ENCODE measurements around the gene GAREM2.

Gene GAREM2

DNA sequence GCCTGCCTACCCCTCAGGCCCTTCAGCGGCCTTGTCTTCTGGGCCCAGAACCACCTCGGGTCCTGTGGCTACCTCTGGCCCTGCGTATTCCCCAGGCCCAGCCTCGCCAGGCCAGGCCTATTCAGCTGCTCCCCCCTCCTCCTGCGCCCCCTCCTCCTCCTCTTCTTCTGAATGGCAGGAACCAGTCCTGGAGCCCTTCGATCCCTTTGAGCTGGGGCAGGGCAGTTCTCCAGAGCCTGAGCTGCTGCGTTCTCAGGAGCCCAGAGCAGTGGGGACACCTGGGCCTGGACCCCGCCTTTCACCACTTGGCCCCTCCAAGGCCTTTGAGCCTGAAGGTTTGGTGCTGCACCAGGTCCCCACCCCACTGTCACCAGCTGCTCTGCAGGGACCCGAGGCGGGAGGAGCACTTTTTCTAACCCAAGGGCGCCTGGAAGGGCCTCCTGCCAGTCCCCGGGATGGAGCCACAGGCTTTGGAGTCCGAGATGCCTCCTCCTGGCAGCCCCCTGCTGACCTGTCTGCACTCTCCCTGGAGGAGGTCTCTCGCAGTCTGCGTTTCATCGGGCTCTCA, 14.7 kb downstream of the GAREM2 start:
- DNase-seq (ENCODE audit: low spot score): no peak

DNA sequence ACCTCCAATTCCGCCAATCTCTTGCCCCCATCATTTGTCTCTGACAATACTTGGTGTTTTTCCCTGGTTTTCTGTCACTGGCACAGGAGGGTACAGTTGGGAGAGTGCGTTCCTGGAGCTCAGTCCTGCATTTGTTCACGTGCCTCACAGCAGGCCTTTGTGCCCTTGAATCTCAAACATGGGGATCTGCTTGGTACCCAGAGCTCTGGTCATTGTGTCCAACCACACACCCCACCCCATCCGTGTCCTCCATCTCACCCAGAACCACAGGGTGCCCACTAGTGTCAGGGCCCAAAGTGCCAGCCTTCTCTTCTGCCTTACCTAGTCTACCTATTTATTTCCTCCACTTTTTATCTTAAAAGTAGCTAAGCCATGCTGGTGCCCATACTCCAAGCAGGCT, 16.2 kb downstream of the GAREM2 start:
- no peak for DNase-seq (ENCODE audit: low spot score)

DNA sequence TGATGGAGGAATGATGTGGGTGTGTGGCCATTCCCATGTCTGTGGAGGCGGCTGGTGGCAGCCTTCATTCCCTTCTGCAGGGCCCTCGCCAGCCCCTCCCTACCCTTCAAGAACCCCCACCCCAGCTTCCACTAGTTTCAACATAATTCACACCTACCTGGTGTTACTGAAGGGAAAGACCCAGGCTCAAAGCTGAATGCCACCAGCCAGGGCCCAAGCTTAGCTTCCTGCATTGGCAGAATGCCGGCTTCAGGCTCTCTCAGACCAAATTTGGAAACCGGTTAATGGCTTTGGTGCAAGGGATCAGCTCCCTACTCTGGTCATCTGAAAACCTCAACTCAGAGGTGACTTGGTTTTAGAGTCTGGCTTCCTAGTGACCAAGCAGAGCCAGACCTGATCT, 16.9 kb downstream of the GAREM2 start:
- DNase-seq (ENCODE audit: low spot score): no peak

DNA sequence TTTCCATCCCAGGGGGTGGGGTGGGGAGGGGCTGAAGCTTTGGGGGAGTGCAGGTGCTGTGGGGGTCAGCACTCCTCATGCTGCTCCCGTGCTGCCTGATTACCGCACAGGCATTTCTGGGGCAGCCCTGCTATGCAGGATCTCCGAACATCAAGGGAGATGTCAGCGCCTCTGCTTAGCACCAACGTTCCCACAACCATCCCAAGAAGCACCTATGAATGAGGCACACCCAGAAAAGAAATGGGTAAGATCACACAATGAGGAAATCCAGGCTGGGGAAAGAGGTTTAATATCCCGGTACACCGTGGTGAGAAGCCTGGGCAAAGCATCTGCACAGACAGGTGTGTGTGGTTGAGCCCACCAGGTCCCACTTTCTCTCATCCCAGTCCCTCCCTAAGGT, 17.5 kb downstream of the GAREM2 start:
- DNase-seq (ENCODE audit: low spot score): no peak

DNA sequence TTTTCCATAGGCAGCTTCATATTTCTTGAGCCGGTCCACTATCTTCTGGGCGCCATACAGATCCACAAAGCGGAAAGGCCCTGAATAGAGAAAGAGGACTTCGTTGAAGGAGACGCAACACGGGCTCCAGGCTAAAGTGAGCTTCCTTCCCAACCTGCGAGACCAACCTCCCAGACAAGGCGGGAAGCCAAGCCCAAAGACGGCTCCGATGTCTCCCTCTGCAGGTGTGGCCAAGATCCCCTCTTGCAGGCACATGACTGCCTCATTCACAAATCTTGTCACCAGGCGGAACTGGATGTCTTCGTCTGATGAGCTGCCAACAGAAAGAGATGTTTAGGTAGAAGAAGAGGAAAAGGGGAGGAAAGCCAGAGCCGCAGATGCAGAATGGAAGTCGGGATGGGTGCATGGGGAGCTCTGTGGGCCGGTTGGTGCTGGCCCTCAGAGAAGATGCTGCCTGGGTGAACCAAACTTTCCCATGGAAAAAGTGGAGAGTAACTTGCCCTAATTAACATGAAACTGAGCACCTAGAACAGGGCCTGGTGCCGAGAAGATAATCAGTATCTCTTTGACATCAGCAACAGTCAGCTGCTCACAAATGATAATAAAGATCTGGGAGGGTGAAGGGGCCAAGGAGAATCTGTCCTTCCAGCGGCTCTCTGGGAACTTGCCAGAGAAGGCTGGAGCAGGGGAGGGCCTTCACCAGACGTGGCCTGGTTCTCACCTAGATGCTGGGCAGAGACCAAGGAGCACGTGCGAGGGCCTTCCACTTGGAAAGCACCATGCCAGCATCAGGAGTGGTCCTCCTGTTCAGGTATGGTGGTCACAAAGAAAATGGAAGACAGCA, 18.6 kb downstream of the GAREM2 start:
- no peak for DNase-seq (ENCODE audit: low spot score)

DNA sequence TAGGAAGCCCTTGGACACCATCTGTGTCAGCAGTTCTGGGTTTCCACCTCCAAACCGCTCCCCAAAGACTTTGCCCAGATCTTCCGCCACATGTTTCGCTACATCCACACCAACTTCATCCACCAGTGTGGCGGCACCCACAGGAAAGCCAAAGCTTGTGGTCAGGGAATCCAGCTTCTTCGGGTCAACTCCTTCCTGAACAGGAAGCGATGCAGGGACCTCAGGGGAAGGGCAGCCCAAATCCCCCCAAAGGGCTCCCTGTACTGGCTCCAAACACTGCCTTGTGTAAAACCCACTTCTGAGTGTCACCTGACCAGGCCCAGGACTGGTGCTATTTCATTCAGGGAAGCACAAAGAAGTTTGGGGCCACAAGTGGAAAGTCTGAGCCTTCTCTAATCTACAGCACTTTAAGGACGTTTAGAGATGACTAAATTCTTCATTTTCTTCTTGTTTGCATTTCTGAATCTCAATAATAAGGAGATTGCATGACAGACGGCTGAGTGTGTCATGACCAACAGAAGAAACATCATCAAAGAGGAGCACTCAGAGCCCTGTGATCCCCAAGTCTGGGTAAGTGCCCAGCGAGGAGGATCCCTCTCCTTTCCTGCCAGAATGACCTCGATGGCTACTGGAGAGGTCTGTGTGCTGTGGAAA, 20.8 kb downstream of the GAREM2 start:
- no peak for DNase-seq (ENCODE audit: low spot score)

DNA sequence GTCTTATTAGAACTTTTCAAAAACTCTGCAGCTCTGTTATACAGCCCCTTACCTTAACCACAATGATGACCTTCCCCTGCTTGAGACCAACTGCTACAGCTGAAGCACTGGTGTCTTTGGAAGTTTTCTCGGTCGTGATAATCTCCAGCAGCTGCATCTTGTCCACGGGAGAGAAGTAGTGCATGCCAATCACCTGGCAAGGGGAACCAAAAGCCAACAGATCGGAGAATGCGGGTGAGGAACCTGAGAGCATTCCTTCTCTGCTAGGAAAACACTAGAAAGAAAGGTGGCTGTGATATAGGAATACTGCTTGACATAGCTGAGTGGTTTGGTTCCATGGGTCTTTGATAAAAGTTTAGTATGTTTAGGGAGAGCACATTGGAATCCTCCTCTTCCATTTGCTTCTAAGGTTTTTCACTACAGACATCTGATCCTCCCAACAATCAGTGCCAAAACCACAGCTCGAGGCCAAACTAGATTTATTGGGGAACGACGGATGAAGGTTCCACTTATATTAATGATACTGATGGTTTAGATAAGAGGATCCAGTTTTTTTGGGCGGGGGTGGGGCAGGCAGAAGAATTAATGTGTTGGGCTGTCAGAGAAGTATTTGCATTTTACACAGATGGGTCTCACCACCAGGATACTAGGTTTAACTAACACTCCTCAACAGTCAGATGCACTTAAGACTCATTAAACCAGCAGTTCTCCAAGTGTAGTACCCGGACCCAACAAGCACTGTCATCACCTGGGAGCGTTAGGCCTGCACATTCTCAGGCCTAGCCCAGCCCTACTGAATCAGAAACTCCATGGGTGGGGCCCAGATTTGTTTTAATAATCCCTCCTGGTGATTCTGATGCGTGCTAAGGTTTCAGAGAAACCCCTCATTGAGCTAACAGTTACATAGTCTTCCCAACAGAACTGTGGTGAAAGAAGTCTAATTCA, 22.4 kb downstream of the GAREM2 start:
- no peak for DNase-seq (ENCODE audit: low spot score)

DNA sequence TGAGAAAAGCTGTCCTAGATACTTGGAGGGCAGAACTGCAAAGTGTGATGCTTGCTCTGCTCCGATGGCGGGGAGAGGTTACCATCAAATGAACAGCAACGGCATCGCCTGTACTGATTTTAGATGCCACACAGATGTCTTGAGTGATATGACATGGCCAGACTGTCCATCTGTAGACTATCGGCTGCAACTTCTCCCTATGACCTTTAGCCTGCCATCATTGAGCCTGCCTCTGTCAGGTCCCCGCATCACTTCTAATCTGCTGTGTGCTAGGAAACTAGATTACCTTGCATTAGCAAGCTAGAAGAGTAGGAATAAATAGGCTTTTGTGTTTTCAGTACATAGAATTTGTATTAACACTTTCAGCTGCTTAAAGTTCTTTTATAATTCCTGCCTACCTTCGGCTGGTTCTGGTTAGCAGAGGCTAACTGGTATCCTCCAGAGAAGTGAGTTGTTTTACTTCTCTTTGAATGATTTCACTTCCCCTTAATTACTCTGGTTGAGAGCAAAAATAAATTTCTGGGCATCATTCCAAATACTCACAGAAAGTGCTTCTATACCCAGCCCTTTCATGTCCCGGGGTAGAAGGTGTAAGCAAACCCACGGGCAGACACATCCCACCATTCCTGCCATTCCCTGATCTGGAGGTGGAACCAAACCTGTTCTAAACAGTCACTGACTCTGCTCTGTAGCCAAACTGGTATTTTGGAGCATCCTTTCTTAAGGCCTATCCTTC, 24.0 kb downstream of the GAREM2 start:
- no peak for DNase-seq (ENCODE audit: low spot score)

DNA sequence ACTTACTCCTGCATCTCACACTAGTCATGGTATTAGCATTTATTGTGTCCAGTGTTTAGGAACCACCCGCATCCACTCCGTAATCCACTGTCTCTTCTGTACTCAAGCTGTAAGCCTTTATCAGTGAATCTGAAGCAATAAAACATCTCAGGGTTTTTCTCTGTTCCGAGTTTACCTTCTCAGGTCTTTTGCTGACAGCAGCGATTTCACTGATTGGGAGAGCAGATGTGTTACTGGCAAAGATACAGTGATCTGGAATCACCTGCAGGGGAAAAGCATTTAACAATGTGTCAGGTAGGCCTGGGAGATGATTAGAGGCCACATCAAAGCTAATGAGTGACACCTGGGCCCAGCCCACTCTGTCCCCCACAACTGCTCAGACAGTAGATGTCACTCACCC, 24.6 kb downstream of the GAREM2 start:
- DNase-seq (ENCODE audit: low spot score): no peak

DNA sequence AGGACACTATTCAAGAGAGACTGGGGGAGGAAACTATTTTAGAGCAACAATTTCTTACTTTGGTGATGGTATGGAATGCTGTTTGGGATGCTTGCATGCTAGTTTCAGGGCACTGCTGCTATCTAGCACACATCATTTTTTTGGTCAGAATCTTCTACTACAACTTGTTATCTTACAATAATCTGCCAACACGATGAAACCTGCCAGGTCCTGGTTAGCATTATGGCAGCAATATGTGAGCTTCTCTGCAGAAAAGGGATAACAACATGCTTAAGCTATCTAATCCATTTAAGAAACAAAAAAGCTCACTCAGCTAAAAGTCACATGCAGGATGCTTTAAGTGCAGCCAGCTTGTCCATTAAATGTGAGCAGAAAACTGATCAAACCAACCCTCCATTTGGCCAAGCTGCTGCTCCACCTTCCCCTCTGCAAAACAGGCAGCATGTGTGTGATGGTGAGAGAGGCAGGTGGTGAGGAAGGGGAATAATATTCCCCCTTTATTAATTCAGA, 30.1 kb downstream of the GAREM2 start:
- DNase-seq (ENCODE audit: low spot score): no peak

DNA sequence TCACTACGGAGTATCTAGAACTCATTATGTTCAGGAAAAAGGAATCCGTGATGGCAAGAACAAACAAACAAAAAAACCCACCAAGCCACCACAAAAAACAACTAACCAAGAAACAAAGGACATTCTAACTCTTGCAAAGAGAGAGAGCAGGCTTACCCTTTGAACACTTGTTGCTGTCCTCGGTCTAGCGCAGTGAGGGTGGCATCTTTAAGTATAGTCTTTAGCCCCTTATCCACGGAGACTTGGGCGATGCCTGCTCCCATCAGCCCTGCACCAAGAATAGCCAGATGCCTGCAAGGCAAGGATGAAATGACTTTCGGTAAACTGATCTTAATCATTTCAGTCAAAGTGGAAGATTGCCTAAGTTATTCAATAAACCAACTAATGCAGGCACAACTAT, 31.0 kb downstream of the GAREM2 start:
- DNase-seq (ENCODE audit: low spot score): no peak

DNA sequence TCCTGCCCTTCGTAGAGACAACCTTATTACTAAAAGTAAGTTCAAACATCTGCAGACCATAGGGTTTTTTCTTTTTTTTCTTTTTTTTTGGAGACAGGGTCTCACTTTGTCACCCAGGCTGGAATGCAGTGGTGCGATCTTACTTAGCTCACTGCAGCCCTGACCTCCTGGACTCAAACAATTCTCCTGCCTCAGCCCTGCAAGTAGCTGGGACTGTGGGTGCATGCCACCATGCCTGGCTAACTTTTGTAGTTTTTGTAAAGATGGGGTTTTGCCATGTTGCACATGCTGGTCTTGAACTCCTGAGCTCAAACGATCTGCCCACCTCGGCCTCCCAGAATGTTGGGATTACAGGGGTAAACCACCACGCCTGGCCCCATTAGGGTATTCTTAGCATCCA, 39.1 kb downstream of the GAREM2 start:
- no peak for DNase-seq (ENCODE audit: low spot score)

DNA sequence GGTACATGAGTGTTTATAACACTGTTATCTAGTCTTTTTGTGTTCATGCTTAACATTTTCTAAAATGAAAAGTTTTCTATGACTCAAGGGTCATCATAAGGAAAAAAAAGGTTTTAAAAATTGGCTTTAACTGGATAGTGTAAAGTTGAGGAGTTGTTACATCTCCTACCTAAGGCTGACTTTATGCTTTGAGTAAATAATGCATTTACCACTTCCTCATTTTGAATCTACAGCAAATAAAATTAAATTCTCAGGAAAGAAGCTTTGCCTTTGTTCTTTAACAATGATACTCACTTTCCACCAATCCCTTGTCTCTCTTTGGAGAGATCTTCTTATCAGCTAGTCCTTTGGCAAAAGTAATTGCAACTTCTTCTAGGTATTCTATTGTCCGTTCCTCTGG, 41.9 kb downstream of the GAREM2 start:
- DNase-seq (ENCODE audit: low spot score): no peak

DNA sequence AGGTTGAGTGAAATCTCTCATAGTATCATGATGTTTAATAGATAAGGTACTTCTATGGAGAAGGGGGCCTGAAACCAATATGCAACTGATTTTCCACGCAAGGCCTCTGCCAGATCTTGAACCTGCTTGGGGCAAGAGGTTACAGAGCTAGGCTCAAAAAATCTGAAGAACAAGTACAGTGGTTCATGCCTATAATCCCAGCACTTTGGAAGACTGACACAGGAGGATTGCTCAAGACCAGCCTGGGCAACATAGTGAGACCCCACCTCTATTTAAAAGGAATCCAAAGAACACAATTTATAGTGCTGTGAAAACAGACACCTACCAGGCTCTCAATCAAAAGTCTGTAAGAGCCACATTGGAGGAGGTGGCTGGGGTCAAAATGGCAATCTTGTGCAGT, 42.9 kb downstream of the GAREM2 start:
- no peak for DNase-seq (ENCODE audit: low spot score)

DNA sequence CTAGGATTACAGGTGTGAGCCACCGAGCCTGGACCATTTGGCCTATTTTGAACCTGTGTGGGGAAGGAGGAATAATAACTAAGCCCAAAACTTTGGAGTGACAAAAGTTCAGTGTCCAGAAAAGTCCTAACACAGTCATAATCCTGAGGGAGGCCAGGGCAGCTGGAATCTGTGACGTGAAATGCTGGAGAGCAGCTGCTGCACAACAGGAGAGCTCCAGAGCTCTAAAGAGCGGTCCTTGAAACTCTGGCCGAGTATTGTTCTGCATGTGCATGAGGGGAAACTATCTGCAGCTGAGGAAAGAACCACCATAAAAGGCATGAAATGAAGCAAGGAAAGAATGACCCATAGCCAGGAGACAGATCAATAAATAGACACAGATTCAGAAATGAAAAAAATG, 43.7 kb downstream of the GAREM2 start:
- no peak for DNase-seq (ENCODE audit: low spot score)

DNA sequence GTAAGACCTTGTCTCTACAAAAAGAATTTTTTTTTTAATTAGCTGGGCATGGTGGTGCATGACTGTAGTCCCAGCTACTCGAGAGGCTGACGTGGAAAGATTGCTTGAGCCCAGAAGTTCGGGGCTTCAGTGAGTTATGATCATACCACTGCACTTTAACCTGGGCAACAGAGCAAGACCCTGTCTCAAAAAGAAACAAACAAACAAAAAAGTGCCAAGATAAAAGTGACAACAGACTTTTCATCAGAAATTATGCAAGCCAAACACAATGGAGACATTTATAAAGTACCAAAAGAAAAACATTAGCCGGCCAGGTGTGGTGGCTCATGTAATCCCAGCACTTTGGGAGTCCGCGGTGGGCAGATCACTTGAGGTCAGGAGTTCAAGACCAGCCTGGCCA, 44.8 kb downstream of the GAREM2 start:
- no peak for DNase-seq (ENCODE audit: low spot score)

DNA sequence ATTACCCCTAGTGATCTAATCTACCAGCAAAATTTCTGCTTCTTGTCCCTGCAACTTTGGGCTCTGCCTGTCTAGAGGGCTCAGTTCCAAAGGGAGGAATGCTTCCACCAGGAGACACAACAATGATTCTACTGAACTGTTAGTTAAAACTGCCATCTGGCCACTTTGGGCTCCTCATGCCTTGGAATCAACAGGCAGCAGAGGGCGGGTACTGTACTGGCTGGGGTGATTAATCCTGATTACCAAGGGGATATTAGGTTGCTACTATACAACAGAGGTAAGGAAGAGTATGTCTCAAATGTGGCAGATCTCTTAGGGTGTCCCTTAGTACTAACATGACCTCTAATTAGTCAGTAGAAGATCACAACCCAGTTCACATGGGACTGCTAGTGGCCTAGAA, 50.1 kb downstream of the GAREM2 start:
- no peak for DNase-seq (ENCODE audit: low spot score)

DNA sequence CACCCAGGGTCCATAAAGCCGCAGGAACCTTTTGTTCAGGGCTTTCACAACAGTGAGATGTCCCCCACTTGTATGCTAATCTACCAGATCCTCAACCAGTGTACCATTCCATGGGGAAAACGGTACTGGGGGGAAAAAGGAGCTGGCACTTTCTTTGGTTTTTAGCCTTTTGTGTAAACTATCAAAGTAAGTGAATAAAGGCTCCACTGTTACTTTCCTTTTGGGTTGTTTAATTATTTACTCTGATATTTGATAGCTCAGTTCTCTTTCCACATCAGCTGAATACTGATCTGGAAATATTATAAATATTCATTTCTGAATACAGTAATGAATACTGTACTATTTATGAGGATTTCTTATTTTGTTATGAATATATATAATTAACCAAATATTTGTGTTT, 51.2 kb downstream of the GAREM2 start:
- DNase-seq (ENCODE audit: low spot score): no peak

DNA sequence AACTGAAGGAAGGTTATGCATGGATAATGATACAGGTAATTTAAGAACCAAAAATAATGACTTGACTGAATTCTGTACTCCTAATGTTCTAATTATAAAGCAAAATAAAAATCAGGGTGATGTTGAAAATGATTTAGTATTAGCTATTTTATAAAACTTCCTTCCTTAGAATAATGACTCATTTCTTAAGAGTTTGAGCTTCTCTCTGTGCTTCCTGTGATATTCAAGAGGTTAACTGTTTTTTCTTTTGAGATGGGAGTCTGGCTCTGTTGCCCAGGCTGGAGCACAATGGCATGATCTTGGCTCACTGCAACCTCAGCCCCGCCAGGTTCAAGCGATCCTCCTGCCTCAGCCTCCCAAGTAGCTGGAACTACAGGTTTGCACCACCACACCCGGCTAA, 56.7 kb downstream of the GAREM2 start:
- no peak for DNase-seq (ENCODE audit: low spot score)

DNA sequence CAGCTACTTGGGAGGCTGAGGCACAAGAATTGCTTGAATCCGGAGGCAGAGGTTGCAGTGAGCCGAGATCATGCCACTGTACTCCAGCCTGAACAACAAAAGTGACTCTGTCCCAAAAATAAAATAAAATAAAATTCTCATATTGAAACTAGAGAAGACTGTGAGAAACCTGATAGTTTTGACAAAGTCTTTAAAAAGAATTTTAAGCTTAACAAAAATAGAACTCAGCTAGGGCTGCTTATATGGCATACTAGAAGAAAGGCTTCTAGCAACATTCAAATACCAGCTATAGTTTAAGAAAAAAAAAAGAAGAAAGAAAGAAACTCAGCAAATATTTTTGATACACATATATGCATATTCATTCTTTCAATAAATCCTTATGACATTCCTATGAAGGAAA, 57.9 kb downstream of the GAREM2 start:
- DNase-seq (ENCODE audit: low spot score): no peak

DNA sequence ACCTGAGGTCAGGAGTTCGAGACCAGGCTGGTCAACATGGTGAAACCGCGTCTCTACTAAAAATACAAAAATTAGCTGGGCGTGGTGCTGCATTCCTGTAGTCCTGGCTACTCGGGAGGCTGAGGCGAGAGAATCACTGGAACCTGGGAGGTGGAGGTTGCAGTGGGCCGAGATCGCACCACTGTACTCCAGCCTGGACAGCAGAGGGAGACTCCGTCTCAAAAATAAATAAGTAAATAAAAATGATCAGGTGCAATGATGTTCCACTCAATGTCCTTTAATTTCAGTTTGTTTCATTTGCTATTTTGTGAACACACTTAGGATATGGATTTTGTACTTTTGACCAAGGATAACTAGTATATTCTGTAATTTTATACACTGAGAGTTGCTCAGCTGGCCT, 62.2 kb downstream of the GAREM2 start:
- no peak for DNase-seq (ENCODE audit: low spot score)

DNA sequence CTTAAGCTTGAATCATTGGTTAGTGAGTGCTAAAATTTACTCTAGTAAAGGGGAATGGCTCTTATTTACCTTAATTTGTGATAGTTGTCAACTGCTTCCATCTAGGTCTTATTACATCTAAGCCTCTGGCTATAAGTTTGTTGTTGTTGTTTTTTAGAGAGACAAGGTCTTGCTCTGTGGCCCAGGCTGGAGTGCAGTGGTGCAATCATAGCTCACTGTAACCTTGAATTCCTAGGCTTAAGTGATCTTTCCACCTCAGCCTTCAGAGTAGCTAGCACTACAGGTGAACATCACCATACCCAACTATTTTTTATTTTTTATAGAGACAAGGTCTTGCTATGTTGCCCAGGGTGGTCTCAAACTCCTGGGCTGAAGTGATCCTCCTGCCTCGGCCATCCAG, 65.0 kb downstream of the GAREM2 start:
- no peak for DNase-seq (ENCODE audit: low spot score)
